ENCODE measurements around the gene GREB1. TPM values are rescaled to one million over a fixed set of nuclear protein-coding genes. Genes with fewer than 3 reads are reported as not detected.

Gene GREB1
- total and polyA plus RNA-seq, 2 of the 13 experiments (the other 11 are each of a cell fraction or from before 2014, with no cell fraction given): 31.3 to 61.2 TPM

DNA sequence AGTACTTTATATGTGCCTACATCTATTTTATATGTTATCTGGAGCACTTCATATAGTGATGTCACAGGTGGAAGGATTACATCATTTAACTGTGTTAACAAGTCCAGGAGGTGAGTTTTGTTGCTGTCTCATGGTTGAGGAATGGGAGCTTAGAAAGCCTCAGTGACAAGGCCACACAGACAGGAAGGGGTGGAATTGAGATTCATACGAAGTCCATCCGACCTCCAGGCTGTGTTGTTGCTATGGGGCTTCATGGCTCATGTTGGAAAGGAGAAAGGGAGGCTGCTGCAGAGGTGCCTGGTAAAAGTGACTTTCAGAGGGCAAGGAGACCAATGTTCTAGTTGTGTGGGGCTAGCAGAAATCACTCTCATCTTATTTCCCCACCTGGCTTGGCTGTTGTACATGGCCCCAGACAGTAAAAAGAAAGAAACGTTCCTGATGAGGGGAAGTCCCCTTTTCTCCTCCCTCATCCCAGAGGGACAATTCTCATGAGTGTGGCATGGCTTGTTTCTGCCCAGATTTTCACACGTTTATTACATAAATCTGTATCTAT, 31.0 kb upstream of the GREB1 start (continued):
- no peak for TF ChIP-seq ZNF160 (CRISPR knock-in tag; IDR thresholded peaks at IDR 0.05)
- TF ChIP-seq ZFP91 (CRISPR knock-in tag; IDR thresholded peaks at IDR 0.05; ENCODE audit: borderline replicate concordance): no peak
- TF ChIP-seq ZNF546 (CRISPR knock-in tag; conservative IDR thresholded peaks at IDR 0.05): no peak
- 0 out of 2 replicates have a peak, but pooled peaks have one; percentile 29 for TF ChIP-seq FOXO4 (CRISPR knock-in tag; conservative IDR thresholded peaks at IDR 0.05)
- TF ChIP-seq ZFX (CRISPR knock-in tag; IDR thresholded peaks at IDR 0.05; ENCODE audit: low read depth): peak; percentile 58; the same call in 1 of the 2 replicates
- no peak for TF ChIP-seq SMC3 (IDR thresholded peaks at IDR 0.05; ENCODE audit: low read length)
- no peak for TF ChIP-seq GTF2F1 (IDR thresholded peaks at IDR 0.05; ENCODE audit: low read length)
- TF ChIP-seq ZIK1 (CRISPR knock-in tag; IDR thresholded peaks at IDR 0.05; ENCODE audit: borderline replicate concordance, low read depth): no peak
- TF ChIP-seq ZC3H13 (CRISPR knock-in tag; IDR thresholded peaks at IDR 0.05): no peak
- TF ChIP-seq ZNF317 (CRISPR knock-in tag; IDR thresholded peaks at IDR 0.05): no peak
- TF ChIP-seq ZSCAN21 (CRISPR knock-in tag; IDR thresholded peaks at IDR 0.05; ENCODE audit: borderline replicate concordance): no peak
- no peak for TF ChIP-seq ZNF225 (CRISPR knock-in tag; IDR thresholded peaks at IDR 0.05)
- no peak; the same call in 1 of the 2 replicates for TF ChIP-seq UBTF (CRISPR knock-in tag; IDR thresholded peaks at IDR 0.05)
- TF ChIP-seq, protein P1, sequence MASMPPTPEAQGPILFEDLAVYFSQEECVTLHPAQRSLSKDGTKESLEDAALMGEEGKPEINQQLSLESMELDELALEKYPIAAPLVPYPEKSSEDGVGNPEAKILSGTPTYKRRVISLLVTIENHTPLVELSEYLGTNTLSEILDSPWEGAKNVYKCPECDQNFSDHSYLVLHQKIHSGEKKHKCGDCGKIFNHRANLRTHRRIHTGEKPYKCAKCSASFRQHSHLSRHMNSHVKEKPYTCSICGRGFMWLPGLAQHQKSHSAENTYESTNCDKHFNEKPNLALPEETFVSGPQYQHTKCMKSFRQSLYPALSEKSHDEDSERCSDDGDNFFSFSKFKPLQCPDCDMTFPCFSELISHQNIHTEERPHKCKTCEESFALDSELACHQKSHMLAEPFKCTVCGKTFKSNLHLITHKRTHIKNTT (CRISPR knock-in tag; IDR thresholded peaks at IDR 0.05): no peak
- TF ChIP-seq REL (CRISPR knock-in tag; conservative IDR thresholded peaks at IDR 0.05): no peak
- TF ChIP-seq ZNF530 (CRISPR knock-in tag; IDR thresholded peaks at IDR 0.05; ENCODE audit: low read depth): no peak
- TF ChIP-seq KLF12 (CRISPR knock-in tag; IDR thresholded peaks at IDR 0.05; ENCODE audit: borderline replicate concordance): no peak
- TF ChIP-seq ZNF678 (CRISPR knock-in tag; IDR thresholded peaks at IDR 0.05): 0 out of 2 replicates have a peak, but pooled peaks have one; percentile 49
- no peak for TF ChIP-seq NR2F6 (IDR thresholded peaks at IDR 0.05)
- no peak for TF ChIP-seq NR2F6 (CRISPR knock-in tag; IDR thresholded peaks at IDR 0.05)
- no peak for TF ChIP-seq FOXC1 (CRISPR knock-in tag; IDR thresholded peaks at IDR 0.05; ENCODE audit: borderline replicate concordance)
- no peak for TF ChIP-seq ZFP36L1 (CRISPR knock-in tag; IDR thresholded peaks at IDR 0.05)
- no peak for TF ChIP-seq SOX13 (IDR thresholded peaks at IDR 0.05)
- TF ChIP-seq SOX13 (CRISPR knock-in tag; conservative IDR thresholded peaks at IDR 0.05 in 1 of 2, IDR thresholded peaks at IDR 0.05 in 1 of 2): peak in 1 of 2 experiments; percentile 45; a peak in 1 of 4 replicates
- no peak for TF ChIP-seq ZNF367 (CRISPR knock-in tag; IDR thresholded peaks at IDR 0.05; ENCODE audit: borderline replicate concordance)
- TF ChIP-seq ARNTL (CRISPR knock-in tag; IDR thresholded peaks at IDR 0.05): no peak; the same call in 1 of the 2 replicates

Data from HepG2 (cell line).